Neural crest cell (in vitro differentiated cells): ENCODE results near the gene PSPN. TPM values are rescaled to one million over a fixed set of nuclear protein-coding genes. Genes with fewer than 3 reads are reported as not detected.

Source experiments
- DNase-seq: peaks from one replicate; pipeline ENCODE4 v3.0.0; 2021; ENCODE audit warnings: low read depth, mixed read lengths, low spot score
- H3K27ac Mint-ChIP-seq: one replicate; pipeline ENCODE4 v1.8.0; 2021; ENCODE audit warnings: mild to moderate bottlenecking, mixed read lengths; ENCODE audit not compliant: unreplicated experiment
- H3K27me3 Mint-ChIP-seq: 2 replicates; pipeline ENCODE4 v1.8.0; 2021; ENCODE audit warnings: low read depth, mild to moderate bottlenecking, mixed read lengths
- H3K36me3 Mint-ChIP-seq: 2 replicates; pipeline ENCODE4 v1.8.0; 2021; ENCODE audit warnings: low read depth, mild to moderate bottlenecking, mixed read lengths
- H3K4me1 Mint-ChIP-seq: 2 replicates; pipeline ENCODE4 v1.8.0; 2021; ENCODE audit warnings: mixed read lengths
- H3K4me3 Mint-ChIP-seq: one replicate; pipeline ENCODE4 v1.8.0; 2021; ENCODE audit warnings: mild to moderate bottlenecking, mixed read lengths
- H3K9me3 Mint-ChIP-seq: 2 replicates; pipeline ENCODE4 v1.8.0; 2021; ENCODE audit warnings: mixed read lengths
- CTCF ChIP-seq: fragments of 200-600 bp; sonication (generic); conservative IDR thresholded peaks from 2 replicates; pipeline ENCODE4 v1.5.0; 2021; ENCODE audit warnings: antibody characterized with exemption, mild to moderate bottlenecking
- total RNA-seq: library from RNA; stranded (reverse); gene quantifications from 2 replicates; pipeline ENCODE4 v1.2.1, GENCODE V29; 2021

The PSPN gene
- total RNA-seq, 1 donor from 2014 or later, result 4.4 TPM

GRCh38 chr19:6414793-6415590, 39.3 kb upstream of the PSPN start:
- no peak for TF ChIP-seq CTCF
- no peak for DNase-seq
- Mint-ChIP-seq H3K4me3 (no peak overlapping the region), H3K36me3 (no peaks in the 10 kb centered on the region), H3K9me3 (no peaks in the 10 kb centered on the region), H3K4me1 (no peaks in the 10 kb centered on the region), H3K27me3 (no peaks in the 10 kb centered on the region), H3K27ac (no peak overlapping the region)

- Mint-ChIP-seq H3K4me3 (no peak overlapping the region), H3K27ac (no peak overlapping the region), H3K36me3 (no peaks in the 10 kb centered on the region), H3K9me3 (no peaks in the 10 kb centered on the region), H3K4me1 (no peaks in the 10 kb centered on the region), H3K27me3 (no peaks in the 10 kb centered on the region)
- TF ChIP-seq CTCF, result no peak
- no peak for DNase-seq
Observed at GRCh38 chr19:6413721-6414643, 38.2 kb upstream of the PSPN start.

GRCh38 chr19:6413291-6413690, 37.6 kb upstream of the PSPN start:
- H3K36me3 Mint-ChIP-seq, result no peaks in the 10 kb centered on the region
- no peak overlapping the region for H3K4me3 Mint-ChIP-seq
- H3K27ac Mint-ChIP-seq, result no peak overlapping the region

GRCh38 chr19:6412447-6413091, 36.8 kb upstream of the PSPN start:
- H3K27me3 Mint-ChIP-seq, result no peaks in the 10 kb centered on the region
- no peaks in the 10 kb centered on the region for H3K4me1 Mint-ChIP-seq
- no peak for DNase-seq
- peak overlapping the region; percentile 57 for H3K4me3 Mint-ChIP-seq
- no peak overlapping the region for H3K27ac Mint-ChIP-seq
- no peaks in the 10 kb centered on the region for H3K9me3 Mint-ChIP-seq
- H3K36me3 Mint-ChIP-seq, result no peaks in the 10 kb centered on the region
- peak; percentile 64 for TF ChIP-seq CTCF

More at GRCh38 chr19:6413291-6413690, 37.6 kb upstream of the PSPN start:
- Mint-ChIP-seq H3K27me3 (no peaks in the 10 kb centered on the region), H3K9me3 (no peaks in the 10 kb centered on the region), H3K4me1 (no peaks in the 10 kb centered on the region)
- no peak for DNase-seq
- TF ChIP-seq CTCF, result no peak

GRCh38 chr19:6412061-6412446, 36.3 kb upstream of the PSPN start:
- H3K4me3 Mint-ChIP-seq, result no peak overlapping the region
- H3K36me3 Mint-ChIP-seq, result no peaks in the 10 kb centered on the region
- no peak for TF ChIP-seq CTCF
- no peak overlapping the region for H3K27ac Mint-ChIP-seq
- no peaks in the 10 kb centered on the region for H3K4me1 Mint-ChIP-seq
- H3K27me3 Mint-ChIP-seq, result no peaks in the 10 kb centered on the region
- no peak for DNase-seq
- H3K9me3 Mint-ChIP-seq, result no peaks in the 10 kb centered on the region
